Cardiac fibroblast (primary cell): ENCODE results near the gene DCBLD2.
A peak's percentile ranks its signal among the peaks of the same experiment; 100 is the strongest.

Experiments
- DNase-seq, 2 donors: peaks; one replicate each; pipeline versions ENCODE4 v3.0.0 to v3.0.0-alpha.2; 2010; ENCODE audit warnings: low read depth in 2 of 2
- H3K4me3 ChIP-seq, 2 donors: replicated peaks in 1 of 2; 1 replicate in 1 of 2; 2 replicates in 1 of 2; pipeline ENCODE4 v1.5.1; 2011; ENCODE audit warnings: low read depth in 2 of 2, low read length in 2 of 2, mild to moderate bottlenecking in 2 of 2, moderate library complexity in 1 of 2
- CTCF ChIP-seq: IDR thresholded peaks from one replicate; pipeline ENCODE4 v1.5.1; 2011; ENCODE audit warnings: low read depth, mild to moderate bottlenecking, low read length, inconsistent platforms

Gene DCBLD2

GRCh38 chr3:98901392-98902350 lies at the start of gene DCBLD2:
DCBLD2 (minus strand) TSS chr3:98901695; CDS start chr3:98901326, 369 bp downstream.
- peak; percentile 99 to 100 for DNase-seq
- TF ChIP-seq CTCF = no peak

GRCh38 chr3:98945666-98946065 lies 44.2 kb upstream of the DCBLD2 start:
- no peak overlapping the region for H3K4me3 ChIP-seq
- no peak for TF ChIP-seq CTCF
- no peak for DNase-seq

More at GRCh38 chr3:98901392-98902350, at the start of gene DCBLD2:
- H3K4me3 ChIP-seq = peak within 1 kb of the TSS; percentile 77 to 95

GRCh38 chr3:98945101-98945524 lies 43.6 kb upstream of the DCBLD2 start:
- H3K4me3 ChIP-seq = no peak overlapping the region
- TF ChIP-seq CTCF = no peak
- DNase-seq = peak; percentile 54 to 67

- TF ChIP-seq CTCF = no peak
- no peak overlapping the region for H3K4me3 ChIP-seq
- DNase-seq = peak in 1 of 2 donors; percentile 28
Measured at GRCh38 chr3:98930413-98930812, 28.9 kb upstream of the DCBLD2 start.

GRCh38 chr3:98921957-98922356 lies 20.5 kb upstream of the DCBLD2 start:
- DNase-seq = peak in 1 of 2 donors; percentile 53
- H3K4me3 ChIP-seq = no peak overlapping the region
- TF ChIP-seq CTCF = no peak

- no peak overlapping the region for H3K4me3 ChIP-seq
- TF ChIP-seq CTCF = no peak
- no peak for DNase-seq
Measured at GRCh38 chr3:98920166-98920565, 18.7 kb upstream of the DCBLD2 start.
